ENCODE results near the gene CTDSPL2.
A peak's percentile ranks its signal among the peaks of the same experiment; 100 is the strongest.
"Not testable (repeated sequence)": the region's sequence is repeated elsewhere in the genome, so short reads cannot be mapped to it uniquely, and the experiment has no call there.

The CTDSPL2 gene

DNA sequence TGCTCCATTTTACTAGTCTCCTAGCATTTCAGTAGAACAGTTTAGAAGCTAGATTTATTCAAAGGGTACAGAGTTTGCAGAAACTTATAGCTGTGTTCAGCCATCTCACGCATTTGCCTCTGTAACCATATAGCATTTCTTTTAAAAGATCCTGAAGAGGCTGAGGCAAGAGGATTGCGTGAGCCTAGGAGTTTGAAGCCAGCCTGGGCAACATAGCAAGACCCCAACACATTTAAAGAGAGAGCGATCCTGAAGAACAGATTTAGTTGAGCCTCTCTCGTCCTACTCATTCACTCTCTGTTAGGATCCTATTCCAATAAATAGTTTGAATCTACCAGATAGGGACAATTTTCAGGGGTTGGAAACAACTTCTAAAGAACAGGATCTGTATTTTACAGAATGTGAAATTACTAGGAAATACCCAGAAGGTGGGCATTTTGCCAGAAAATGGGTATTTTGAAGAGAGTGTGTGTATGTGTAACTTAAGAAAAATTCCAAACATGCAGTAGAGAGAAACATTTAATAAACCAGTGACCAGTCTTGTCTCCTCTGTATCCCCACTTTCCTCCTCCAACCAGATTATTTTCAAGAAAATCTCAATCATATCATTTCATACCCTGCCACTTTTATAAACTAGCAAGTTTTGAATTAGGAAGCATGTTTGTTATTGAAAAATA is 114.0 kb downstream of the CTDSPL2 start:
- DNase-seq (ENCODE audit: low read depth) = no peak

DNA sequence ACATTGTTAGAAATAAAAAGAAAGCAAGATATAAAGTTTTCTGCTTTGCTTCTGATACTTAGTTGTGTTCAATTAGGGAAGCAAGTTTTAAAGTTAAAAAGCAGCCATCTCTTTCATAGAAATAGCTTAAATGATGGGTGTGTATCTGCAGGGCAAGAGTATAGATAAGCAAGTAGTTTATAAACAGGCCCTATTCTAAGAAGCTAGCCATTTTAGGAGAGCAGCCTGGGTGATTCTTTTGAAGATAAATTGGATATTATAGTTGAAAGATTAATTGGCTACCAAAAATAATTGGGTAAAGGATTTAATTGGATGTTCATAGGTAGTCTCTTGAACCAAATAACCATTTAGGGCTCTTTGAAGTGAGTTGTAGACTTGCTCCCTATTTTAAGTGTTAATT is 115.2 kb downstream of the CTDSPL2 start:
- DNase-seq (ENCODE audit: low read depth) = no peak

DNA sequence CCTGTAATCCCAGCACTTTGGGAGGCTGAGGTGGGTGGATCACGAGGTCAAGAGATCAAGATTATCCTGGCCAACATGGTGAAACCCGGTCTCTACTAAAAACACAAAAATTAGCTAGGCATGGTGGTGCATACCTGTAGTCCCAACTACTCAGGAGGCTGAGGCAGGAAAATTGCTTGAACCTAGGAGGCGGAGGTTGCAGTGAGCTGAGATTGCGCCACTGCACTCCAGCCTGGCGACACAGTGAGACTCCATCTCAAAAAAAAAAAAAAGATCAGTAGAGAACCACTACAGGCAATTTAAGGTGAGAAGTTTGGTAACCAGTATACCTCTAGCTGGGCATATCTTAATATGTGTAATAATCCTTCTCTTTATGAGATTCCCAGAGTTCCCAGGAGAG is 117.3 kb downstream of the CTDSPL2 start:
- DNase-seq (ENCODE audit: low read depth) = not testable (repeated sequence)

DNA sequence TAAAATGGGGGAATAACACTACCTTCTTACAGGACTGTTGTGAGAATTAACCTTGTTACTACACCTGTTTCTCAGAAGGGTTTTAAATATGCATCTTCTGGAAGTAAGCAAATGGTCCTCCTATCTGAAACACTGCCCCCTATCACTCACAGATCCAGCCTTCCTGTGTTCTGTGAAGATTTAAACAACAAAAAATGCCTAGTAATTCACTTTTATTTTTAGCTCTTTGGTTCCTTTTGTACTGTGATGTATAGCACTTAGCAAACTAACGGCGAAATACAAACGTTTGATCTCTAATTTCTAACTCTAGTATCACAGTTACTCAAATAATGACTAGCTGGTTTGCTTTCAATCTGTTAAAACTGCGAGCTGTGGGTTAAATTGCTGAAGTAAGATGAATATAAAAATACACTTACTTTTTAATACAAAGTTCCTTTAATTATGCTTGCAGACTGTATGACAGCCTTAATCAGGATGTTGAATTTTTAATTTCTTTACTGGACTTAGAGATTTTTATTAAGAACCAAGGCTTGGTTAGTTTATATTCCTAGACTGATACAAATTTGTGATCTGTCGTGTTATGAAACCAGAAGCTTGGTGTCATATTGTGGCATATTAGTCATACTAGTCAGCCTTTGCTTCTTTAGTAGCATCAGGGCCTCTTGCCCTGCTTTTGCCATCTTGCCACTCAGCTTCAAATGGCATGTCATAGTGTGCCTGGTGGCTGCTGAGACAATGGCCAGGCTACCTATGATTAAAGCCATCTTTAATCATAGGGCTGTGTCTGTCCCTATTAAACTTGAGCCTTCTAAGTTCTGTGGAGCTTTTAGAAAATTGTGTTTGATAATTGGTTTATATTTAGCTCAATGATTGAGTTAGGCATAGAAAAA is 118.7 kb downstream of the CTDSPL2 start:
- peak; percentile 33 for DNase-seq (ENCODE audit: low read depth)

DNA sequence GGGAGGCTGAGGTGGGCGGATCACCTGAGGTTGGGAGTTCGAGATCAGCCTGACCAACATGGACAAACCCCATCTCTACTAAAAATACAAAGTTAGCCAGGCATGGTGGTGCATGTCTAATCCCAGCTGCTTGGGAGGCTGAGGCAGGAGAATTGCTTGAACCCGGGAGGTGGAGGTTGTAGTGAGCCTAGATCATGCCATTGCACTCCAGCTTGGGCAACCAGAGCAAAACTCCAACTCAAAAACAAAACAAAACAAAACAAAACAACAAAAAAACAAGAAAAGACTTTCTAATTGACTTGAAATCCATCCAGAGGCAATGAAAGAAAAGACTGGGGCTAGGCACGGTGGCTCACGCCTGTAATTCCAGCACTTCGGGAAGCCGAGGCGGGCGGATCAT is 121.7 kb downstream of the CTDSPL2 start:
- not testable (repeated sequence) for DNase-seq (ENCODE audit: low read depth)

DNA sequence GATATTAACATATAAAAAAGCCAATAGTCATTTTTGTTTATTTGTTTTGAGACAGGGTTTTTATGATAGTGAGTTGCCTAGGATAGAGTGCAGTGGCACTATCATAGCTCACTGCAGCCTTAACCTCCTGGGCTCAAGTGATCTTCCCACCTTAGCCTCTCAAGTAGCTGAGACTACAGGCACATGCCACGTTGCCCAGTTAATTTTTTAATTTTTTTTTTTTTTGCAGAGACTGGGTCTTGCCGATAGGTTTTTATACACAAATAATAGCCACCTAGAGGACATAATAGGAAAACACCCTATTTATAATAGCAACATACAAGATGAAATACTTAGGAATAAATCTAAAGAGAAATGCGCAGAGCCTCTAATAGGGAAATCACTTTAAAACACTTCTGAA is 122.8 kb downstream of the CTDSPL2 start:
- no peak for DNase-seq (ENCODE audit: low read depth)

DNA sequence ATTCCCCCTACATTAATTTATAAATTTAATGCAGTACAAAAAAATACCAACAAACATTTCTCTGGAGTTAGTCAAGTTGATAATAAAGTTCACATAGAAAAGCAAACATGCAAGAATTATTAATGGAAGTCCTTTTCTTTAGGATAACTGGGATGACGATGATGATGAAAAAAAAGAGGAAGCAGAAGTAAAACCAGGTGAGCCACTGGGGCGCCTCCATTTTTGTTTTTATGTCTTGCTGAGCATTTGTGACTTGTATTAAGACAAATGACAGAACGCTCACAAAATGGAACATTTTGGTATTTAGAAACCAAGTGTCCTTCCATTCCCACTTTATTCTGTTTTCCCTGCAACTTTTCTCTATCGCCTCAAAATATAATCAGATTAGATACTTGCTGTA is 123.3 kb downstream of the CTDSPL2 start:
- no peak for DNase-seq (ENCODE audit: low read depth)

DNA sequence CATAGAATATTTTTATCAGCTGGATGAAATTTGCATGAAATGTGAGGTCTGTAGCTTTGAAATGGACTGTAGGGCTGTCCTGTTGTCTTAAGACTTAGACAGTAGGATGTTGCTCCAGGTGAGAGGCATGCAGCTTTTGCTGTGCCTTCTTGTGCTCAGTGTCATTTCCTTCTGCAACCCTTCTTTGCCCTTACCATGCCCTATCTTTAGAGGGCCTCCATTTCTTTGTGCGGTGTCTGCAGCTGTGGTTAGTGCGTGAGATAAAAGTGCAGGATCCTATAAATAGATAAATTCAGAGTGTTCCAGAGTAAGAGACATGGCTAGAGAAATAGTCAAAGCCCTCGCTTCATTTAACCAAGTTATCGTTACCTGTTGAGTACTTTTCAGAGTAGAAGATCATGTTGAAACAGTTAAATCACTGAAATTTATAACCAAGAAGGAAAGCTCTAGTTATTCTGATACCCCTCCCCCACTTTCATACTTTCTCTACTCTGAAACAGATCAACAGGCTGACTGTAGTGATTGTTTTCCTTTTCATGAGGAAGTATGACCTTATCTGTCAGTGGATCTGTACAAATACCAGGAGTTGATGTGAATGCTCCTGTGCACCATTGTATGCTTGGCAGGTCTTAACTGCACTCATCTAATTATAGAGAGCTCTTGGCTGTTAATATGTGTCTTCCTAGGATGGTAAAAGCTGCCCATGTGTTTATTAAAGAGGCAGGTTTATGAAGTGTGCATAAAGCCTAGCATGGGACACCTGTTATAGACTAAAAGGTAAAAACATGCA is 127.7 kb downstream of the CTDSPL2 start:
- DNase-seq (ENCODE audit: low read depth) = no peak

DNA sequence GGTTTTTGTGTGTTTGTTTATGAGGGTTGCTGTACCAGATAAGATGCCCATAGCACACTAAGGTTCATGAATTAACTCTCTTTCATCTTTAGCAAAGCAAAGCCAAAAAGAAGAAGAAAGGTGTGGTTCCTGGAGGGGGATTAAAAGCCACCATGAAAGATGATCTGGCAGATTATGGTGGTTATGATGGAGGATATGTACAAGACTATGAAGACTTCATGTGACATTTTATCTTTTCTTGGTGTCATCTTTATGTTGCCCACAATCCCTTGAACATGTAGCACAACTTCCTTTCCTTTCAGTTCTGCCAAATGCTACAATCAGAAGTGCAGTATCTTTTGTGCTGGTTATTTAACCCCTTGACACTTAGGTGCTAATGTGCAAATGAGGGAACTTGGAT is 133.5 kb downstream of the CTDSPL2 start:
- DNase-seq (ENCODE audit: low read depth) = not testable (repeated sequence)

DNA sequence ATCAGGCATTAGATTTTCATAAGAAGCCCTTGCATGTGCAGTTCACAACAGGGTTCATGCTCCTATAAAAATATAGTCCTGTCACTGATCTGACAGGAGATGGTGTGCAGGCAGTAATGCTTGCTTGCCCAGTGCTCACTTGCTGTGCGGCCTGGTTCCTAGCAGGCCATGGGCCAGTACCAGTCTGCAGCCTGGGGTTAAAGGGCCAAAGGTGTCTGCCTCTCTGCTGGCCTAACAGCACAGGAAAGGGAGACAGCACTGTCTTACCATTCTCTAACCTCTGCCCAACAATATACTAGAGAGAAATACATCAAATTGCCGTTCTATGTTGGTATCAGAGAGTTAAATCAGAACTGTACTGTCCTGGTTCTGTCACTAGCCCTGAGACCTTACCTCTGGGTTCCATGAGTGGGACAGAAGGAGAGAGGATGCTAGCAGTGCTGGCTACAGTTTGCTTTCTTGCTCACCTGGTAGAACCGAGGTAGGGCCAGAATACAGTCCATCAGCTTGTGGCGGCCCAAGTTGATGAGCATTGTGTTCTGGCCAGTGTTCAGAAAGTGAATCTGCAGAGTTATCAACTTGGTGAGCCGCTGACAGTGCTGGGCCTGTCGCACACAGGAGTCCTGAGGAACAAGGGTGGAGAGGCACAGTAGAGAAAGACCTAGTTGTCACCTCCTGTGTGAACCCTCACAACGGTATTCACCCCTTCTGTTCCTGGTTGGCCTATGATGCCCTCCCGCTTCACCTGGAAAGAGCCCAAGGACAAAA is 138.1 kb downstream of the CTDSPL2 start:
- no peak for DNase-seq (ENCODE audit: low read depth)

DNA sequence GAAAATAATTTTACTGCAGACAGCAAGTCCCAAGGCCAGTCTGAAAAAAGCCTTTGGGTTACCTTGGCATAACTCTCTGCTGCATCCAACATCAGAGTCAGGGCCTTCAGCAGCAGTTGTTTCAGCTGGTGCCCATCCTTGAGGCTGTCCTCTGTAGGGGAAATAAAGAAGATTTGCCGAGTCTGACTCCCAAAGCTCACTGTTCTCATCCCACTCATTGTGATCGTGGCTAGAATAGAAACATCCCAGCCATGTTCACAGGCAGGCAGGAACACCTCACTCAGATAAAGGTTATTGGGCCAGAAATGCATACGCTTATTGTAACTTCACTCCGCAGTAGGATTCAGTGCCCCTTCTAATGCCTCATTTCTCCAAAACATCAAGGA is 138.7 kb downstream of the CTDSPL2 start:
- DNase-seq (ENCODE audit: low read depth) = no peak

DNA sequence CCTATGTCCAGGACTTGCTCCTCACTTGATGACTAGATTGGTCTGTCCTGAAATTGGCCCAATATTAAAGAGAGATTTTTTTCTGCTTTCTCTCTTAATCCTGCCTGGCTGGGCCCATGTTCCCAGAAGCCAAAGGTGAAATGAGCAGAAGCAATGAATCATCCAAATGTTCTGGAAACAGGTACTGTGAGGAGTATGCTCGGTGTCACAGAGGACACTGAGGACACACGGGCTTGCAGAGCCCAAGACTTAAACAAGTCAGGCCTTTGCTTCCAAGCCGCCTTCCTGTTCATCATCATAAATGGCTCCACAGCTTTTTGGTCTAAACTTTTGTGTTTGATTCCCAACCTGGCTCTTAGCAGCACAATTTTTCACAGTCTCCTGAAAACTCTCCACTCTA is 140.9 kb downstream of the CTDSPL2 start:
- DNase-seq (ENCODE audit: low read depth) = no peak

DNA sequence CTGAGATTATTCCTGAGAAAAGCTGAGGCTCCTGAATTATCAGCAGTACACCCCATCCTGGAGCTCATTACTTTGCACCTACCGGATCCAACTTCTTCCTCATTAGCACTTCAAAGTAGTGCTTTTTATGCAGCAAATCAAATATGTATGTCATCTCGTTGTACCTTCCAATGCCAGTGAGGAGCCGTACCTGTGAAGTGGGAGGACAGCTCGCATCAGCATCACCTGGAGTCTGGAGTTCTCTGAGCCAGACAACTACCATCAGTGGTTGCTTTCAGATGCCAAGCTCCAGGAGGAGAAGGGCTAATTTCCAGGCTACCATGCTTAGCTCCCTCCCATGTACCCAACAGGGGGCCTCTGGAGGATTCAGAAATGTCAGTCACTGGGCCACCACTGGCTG is 141.9 kb downstream of the CTDSPL2 start:
- no peak for DNase-seq (ENCODE audit: low read depth)

DNA sequence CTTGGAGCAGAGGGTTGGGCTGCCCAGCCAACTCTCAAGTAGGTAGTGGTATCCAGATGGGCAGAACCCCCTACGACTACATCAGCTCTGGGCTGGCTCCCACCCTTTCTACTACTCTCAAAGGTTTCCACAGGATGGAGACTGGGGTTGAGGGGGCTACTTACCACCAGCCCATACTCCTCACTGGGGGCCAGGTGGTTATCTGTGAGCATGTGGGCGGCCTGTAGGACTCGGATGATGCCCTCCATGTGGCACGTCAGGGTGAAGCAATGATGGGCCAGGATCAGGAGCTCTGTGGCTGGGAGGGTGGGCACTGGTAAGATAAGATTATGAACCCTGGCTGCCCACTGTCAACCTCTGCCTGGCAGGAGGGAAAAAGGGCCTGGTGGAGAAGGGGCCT is 142.9 kb downstream of the CTDSPL2 start:
- DNase-seq (ENCODE audit: low read depth) = no peak

DNA sequence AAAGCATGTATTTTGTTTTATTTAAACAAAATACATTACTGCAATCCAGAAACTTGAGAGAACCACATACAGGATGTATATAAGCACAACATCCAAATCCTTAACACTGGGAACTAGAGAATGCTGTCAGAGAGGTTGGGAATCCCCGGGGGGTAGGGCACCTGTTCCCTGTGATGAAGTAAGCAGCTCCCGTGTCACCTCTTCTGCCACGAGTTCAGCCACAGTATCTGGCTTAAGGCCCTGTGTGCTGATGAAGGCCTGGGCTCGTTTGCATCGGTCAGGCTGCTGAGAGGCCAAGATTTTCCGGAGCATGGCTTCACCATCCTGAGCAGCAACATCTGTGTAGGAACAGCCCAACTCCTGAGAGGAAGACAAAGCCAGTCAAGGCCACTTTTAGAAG is 146.0 kb downstream of the CTDSPL2 start:
- DNase-seq (ENCODE audit: low read depth) = no peak

DNA sequence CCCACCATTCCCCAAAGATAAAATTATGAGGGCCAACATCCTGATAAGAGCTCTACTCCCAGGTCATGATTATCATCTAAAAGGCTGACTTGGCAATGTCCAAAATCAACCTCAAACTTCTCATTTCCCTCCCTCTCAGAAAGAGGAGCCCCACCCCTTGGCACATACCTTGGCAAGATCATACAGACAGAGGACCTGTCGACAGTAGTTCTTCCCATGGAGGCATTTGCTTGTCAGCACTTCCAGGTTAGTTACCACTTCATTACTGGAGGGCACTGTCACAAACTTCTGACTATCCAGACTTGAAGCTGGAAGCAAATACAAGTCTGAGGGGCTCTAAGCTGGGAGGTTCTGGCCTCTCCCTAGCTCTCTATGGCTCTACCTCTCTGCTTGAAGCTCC is 147.3 kb downstream of the CTDSPL2 start:
- no peak for DNase-seq (ENCODE audit: low read depth)

Measured in activated T-cell treated with anti-CD3 and anti-CD28 coated beads for 48 hours (primary cell).